Ovary (tissue), 3 donors: ENCODE data around the gene RNH1.

Experiments
- CTCF ChIP-seq, 3 donors: fragments of 450-650 bp in 2 of 3; fragments of 200-600 bp in 1 of 3; IDR thresholded peaks; one replicate each; pipeline versions ENCODE4 v1.5.1 to v1.8.0; 2016 to 2022; ENCODE audit warnings: antibody characterized with exemption in 3 of 3, mild to moderate bottlenecking in 1 of 3
- EP300 ChIP-seq: sonication (generic); formaldehyde crosslinking; IDR thresholded peaks from one replicate; pipeline ENCODE4 v1.6.1; 2017; ENCODE audit warnings: antibody characterized with exemption
- POLR2A ChIP-seq: fragments of 450-650 bp; IDR thresholded peaks from one replicate; pipeline ENCODE4 v1.6.1; 2017; ENCODE audit warnings: antibody characterized with exemption, mild to moderate bottlenecking, moderate library complexity
- donor health status: DM: no; HTN: no; CAD: no.

DNA sequence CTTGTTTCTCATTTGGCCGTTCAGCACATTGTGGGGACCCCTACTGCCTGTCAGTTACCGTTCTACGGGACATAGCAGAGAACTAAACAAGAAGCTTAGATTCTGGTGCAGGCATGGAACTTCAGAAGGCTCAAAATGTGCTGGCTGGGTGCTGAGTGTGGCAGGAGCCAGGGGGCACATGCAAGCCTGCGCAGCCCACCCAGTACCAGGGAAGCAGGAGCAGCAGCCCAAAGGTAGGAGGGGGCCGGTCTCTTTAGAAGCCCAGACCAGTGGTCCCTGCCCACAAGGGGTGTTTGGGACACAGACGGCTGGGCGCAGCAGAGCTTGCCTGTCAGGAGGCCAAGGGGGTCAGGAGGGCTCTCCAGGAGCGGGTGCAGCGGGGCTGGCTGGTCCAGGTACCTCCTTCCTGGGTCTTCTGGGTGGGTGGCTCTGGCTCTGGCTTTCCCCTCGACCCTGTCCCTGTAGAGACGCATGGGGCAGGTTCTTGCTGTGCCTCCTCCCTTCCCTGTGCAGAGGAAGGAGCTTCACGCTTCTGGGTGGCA lies 54.8 kb downstream of the RNH1 start:
- TF ChIP-seq CTCF (IDR thresholded peaks at IDR 0.05) (no peak), POLR2A (no peak), EP300 (no peak)
